OCI-LY1 (cell line): Measurements from ENCODE around the gene CAMTA1.

Experiments
- CTCF ChIP-seq: fragments of 200-600 bp; sonication (generic), shearing (Covaris generic); IDR thresholded peaks from 2 replicates; pipeline ENCODE4 v1.5.1; 2017; ENCODE audit warnings: mild to moderate bottlenecking, antibody characterized with exemption, low read length, moderate library complexity, mixed read lengths
- EZH2 ChIP-seq: fragments of 200-600 bp; sonication (generic), shearing (Covaris generic); IDR thresholded peaks from 2 replicates; pipeline ENCODE4 v1.8.0; 2017; ENCODE audit warnings: borderline replicate concordance, mixed run types, mild to moderate bottlenecking, antibody characterized with exemption, low read length, moderate library complexity, mixed read lengths

- TF ChIP-seq CTCF: no peak
- no peak for TF ChIP-seq EZH2
These were observed 809.6 kb downstream of the CAMTA1 start for GRCh38 chr1:7594714-7595295.
